ENCODE data around the gene RTN3.
"Not testable (repeated sequence)": the region's sequence is repeated elsewhere in the genome, so short reads cannot be mapped to it uniquely, and the experiment has no call there.

The RTN3 gene, protein sequence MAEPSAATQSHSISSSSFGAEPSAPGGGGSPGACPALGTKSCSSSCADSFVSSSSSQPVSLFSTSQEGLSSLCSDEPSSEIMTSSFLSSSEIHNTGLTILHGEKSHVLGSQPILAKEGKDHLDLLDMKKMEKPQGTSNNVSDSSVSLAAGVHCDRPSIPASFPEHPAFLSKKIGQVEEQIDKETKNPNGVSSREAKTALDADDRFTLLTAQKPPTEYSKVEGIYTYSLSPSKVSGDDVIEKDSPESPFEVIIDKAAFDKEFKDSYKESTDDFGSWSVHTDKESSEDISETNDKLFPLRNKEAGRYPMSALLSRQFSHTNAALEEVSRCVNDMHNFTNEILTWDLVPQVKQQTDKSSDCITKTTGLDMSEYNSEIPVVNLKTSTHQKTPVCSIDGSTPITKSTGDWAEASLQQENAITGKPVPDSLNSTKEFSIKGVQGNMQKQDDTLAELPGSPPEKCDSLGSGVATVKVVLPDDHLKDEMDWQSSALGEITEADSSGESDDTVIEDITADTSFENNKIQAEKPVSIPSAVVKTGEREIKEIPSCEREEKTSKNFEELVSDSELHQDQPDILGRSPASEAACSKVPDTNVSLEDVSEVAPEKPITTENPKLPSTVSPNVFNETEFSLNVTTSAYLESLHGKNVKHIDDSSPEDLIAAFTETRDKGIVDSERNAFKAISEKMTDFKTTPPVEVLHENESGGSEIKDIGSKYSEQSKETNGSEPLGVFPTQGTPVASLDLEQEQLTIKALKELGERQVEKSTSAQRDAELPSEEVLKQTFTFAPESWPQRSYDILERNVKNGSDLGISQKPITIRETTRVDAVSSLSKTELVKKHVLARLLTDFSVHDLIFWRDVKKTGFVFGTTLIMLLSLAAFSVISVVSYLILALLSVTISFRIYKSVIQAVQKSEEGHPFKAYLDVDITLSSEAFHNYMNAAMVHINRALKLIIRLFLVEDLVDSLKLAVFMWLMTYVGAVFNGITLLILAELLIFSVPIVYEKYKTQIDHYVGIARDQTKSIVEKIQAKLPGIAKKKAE
- total RNA-seq = 30.5 to 60.2 (median 46.3) reads per million in 9 experiments

GRCh38 chr11:63681321-63682065 is at the start of gene RTN3:
TSS of gene RTN3 (plus strand) at chr11:63681500. CDS start at chr11:63681637, 137 bp downstream.
- Mint-ChIP-seq H3K4me3 (peak within 1 kb of the TSS; percentile 85 to 88), H3K4me1 (ENCODE audit: low read depth in 2 of 2) (peaks cover 16 to 24% of the 10 kb centered on the region in 2 donors), H3K27me3 (no peaks in the 10 kb centered on the region), H3K36me3 (ENCODE audit: insufficient read depth) (peaks cover 11% of the 10 kb centered on the region), H3K9me3 (no peaks in the 10 kb centered on the region), H3K27ac (peak within 1 kb of the TSS; percentile 59 to 94)
- peak; percentile 90 for ATAC-seq (replicated peaks)
- peak; percentile 96 to 98 (median 97) for DNase-seq

- H3K27ac Mint-ChIP-seq = no peak overlapping the region
- peaks cover 6 to 12% of the 10 kb centered on the region in 2 donors for H3K4me1 Mint-ChIP-seq (ENCODE audit: low read depth in 2 of 2)
- ATAC-seq (replicated peaks) (peak; percentile 83), DNase-seq (peak; percentile 68 to 81 (median 70))
- no peak overlapping the region for H3K4me3 Mint-ChIP-seq
- no peaks in the 10 kb centered on the region for H3K27me3 Mint-ChIP-seq
- no peaks in the 10 kb centered on the region for H3K9me3 Mint-ChIP-seq
- H3K36me3 Mint-ChIP-seq (ENCODE audit: insufficient read depth) = peaks cover 70% of the 10 kb centered on the region
Observed at GRCh38 chr11:63635762-63636465, 45.4 kb upstream of the RTN3 start.

DNA sequence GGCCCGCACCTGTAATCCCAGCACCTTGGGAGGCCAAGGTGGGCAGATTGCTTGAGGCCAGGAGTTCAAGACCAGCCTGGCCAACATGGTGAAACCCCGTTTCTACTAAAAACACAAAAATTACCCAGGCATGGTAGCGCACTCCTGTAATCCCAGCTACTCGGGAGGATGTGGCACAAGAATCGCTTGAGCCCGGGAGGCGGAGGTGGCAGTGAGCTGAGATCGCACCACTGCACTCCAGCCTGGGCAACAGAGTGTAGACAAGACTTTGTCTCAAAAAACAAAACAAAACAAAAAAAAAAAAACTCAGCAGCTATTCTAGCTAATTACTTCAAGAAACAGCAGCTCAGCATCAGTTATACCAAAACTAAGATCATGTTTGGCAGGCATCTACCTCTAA is 42.9 kb upstream of the RTN3 start:
- not testable (repeated sequence) for H3K27ac Mint-ChIP-seq; DNase-seq; H3K4me3 Mint-ChIP-seq; H3K27me3 Mint-ChIP-seq; H3K9me3 Mint-ChIP-seq; ATAC-seq (replicated peaks)
- Mint-ChIP-seq H3K4me1 (ENCODE audit: low read depth in 2 of 2) (peaks cover 9 to 19% of the 10 kb centered on the region in 2 donors), H3K36me3 (ENCODE audit: insufficient read depth) (peaks cover 58% of the 10 kb centered on the region)

GRCh38 chr11:63639199-63639832 is 42.0 kb upstream of the RTN3 start:
- H3K36me3 Mint-ChIP-seq (ENCODE audit: insufficient read depth) = peaks cover 49% of the 10 kb centered on the region
- no peaks in the 10 kb centered on the region for H3K9me3 Mint-ChIP-seq
- H3K27me3 Mint-ChIP-seq = no peaks in the 10 kb centered on the region
- peaks cover 9 to 19% of the 10 kb centered on the region in 2 donors for H3K4me1 Mint-ChIP-seq (ENCODE audit: low read depth in 2 of 2)
- peak overlapping the region in 1 of 2 donors; percentile 83 for H3K27ac Mint-ChIP-seq
- ATAC-seq (replicated peaks) (no peak), DNase-seq (no peak)
- H3K4me3 Mint-ChIP-seq = no peak overlapping the region

GRCh38 chr11:63641727-63642126 is 39.6 kb upstream of the RTN3 start:
- Mint-ChIP-seq H3K9me3 (no peaks in the 10 kb centered on the region), H3K4me3 (no peak overlapping the region), H3K27me3 (no peaks in the 10 kb centered on the region), H3K27ac (peak overlapping the region; percentile 44 to 61), H3K36me3 (ENCODE audit: insufficient read depth) (peaks cover 46% of the 10 kb centered on the region), H3K4me1 (ENCODE audit: low read depth in 2 of 2) (peaks cover 7 to 15% of the 10 kb centered on the region in 2 donors)
- ATAC-seq (replicated peaks) (no peak), DNase-seq (no peak)

DNA sequence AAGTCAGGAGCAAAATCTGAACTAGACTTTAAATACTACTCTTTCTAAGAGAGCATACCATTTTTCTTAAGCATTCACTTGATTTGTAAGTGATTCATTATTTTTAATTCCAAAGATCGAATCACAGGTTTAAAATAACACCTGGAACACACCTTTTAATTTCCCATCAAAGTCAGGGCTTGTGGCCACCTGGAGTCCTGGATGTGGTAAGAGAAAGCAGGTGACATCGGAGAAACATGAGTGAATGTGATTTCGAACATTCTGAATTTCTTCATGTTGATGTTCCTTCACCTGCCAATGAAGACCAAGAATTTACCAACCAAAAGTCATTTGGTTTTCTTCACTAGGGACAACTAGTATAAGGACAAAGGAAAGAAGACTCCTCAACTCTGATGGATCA is 38.1 kb upstream of the RTN3 start:
- no peak overlapping the region for H3K27ac Mint-ChIP-seq

DNA sequence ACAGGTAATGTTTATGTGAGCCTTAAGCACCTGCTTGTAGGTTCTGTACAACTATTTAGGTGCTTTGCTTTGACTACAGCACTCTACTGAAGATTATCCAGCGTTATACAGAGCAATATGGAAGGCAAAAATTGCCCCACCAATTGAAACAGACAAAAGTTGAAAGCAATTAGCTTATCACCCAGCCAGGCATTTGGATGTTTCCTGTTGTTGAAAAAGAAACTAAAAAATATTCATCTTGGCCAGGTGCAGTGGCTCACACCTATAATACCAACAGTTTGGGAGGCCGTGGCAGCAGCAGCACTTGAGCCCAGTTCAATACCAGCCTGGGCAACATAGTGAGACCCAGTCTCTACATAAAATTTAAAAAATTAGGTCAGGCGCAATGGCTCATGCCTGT is 28.6 kb upstream of the RTN3 start:
- DNase-seq (no peak), ATAC-seq (replicated peaks) (no peak)
- no peaks in the 10 kb centered on the region for H3K27me3 Mint-ChIP-seq
- H3K27ac Mint-ChIP-seq = peak overlapping the region in 1 of 2 donors; percentile 73
- peaks cover 4% of the 10 kb centered on the region in 2 donors for H3K4me1 Mint-ChIP-seq (ENCODE audit: low read depth in 2 of 2)
- H3K36me3 Mint-ChIP-seq (ENCODE audit: insufficient read depth) = peaks cover 50% of the 10 kb centered on the region
- no peak overlapping the region for H3K4me3 Mint-ChIP-seq
- H3K9me3 Mint-ChIP-seq = no peaks in the 10 kb centered on the region

More for the DNA sequence above, 38.1 kb upstream of the RTN3 start:
- peaks cover 7 to 15% of the 10 kb centered on the region in 2 donors for H3K4me1 Mint-ChIP-seq (ENCODE audit: low read depth in 2 of 2)
- no peak for DNase-seq
- no peak for ATAC-seq (replicated peaks)
- no peak overlapping the region for H3K4me3 Mint-ChIP-seq
- H3K27me3 Mint-ChIP-seq = no peaks in the 10 kb centered on the region
- peaks cover 52% of the 10 kb centered on the region for H3K36me3 Mint-ChIP-seq (ENCODE audit: insufficient read depth)
- no peaks in the 10 kb centered on the region for H3K9me3 Mint-ChIP-seq

DNA sequence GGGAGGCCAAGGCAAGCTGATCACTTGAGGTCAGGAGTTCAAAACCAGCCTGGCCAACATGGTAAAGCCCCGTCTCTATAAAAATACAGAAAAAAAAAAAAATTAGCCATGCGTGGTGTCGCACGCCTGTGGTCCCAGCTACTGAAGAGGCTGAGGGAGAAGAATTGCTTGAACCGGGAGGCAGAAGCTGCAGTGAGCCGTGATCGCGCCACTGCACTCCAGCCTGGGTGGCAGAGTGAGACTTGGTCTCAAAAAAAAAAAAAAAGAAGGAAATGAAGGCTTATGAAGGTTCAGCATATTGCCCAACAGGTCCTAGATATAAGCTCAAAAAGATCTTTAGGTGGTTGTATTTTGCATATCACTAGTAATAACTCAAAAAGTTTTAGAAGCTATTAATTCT is 20.3 kb upstream of the RTN3 start:
- Mint-ChIP-seq H3K27me3 (no peaks in the 10 kb centered on the region), H3K4me1 (ENCODE audit: low read depth in 2 of 2) (peaks cover 16 to 25% of the 10 kb centered on the region in 2 donors), H3K36me3 (ENCODE audit: insufficient read depth) (peaks cover 21% of the 10 kb centered on the region), H3K4me3 (no peak overlapping the region), H3K27ac (peak overlapping the region; percentile 9 to 33), H3K9me3 (no peaks in the 10 kb centered on the region)
- DNase-seq = no peak
- ATAC-seq (replicated peaks) = no peak

DNA sequence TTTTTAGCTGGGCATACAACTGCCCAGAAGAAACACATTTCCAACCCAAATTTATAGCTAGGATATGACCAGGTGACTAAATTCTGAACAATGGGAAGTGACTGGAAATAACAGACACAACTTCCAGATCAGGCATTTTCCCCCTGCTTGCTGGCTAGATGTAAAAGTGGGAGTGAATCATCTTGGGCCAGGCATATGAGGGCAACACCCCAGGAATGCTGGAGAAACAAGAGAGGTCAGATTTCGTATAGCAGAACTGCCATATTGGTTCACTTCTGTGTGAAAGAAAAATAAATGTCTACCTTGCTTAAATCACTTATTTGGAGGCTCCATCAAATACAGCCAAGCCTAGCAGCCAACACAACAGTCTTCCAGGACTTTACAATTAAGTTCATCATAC is 17.5 kb upstream of the RTN3 start:
- Mint-ChIP-seq H3K4me1 (ENCODE audit: low read depth in 2 of 2) (peaks cover 20 to 31% of the 10 kb centered on the region in 2 donors), H3K27me3 (no peaks in the 10 kb centered on the region), H3K4me3 (no peak overlapping the region), H3K9me3 (no peaks in the 10 kb centered on the region), H3K36me3 (ENCODE audit: insufficient read depth) (no peaks in the 10 kb centered on the region), H3K27ac (peak overlapping the region in 1 of 2 donors; percentile 52)
- DNase-seq (no peak), ATAC-seq (replicated peaks) (no peak)

GRCh38 chr11:63666874-63667273 is 14.4 kb upstream of the RTN3 start:
- no peak for DNase-seq
- no peaks in the 10 kb centered on the region for H3K9me3 Mint-ChIP-seq
- peaks cover 3% of the 10 kb centered on the region for H3K36me3 Mint-ChIP-seq (ENCODE audit: insufficient read depth)
- no peak overlapping the region for H3K27ac Mint-ChIP-seq
- no peak for ATAC-seq (replicated peaks)
- H3K4me1 Mint-ChIP-seq (ENCODE audit: low read depth in 2 of 2) = peaks cover 25 to 30% of the 10 kb centered on the region in 2 donors
- no peak overlapping the region for H3K4me3 Mint-ChIP-seq
- no peaks in the 10 kb centered on the region for H3K27me3 Mint-ChIP-seq

GRCh38 chr11:63667995-63668795 is 13.1 kb upstream of the RTN3 start:
- Mint-ChIP-seq H3K27me3 (no peaks in the 10 kb centered on the region), H3K27ac (no peak overlapping the region), H3K36me3 (ENCODE audit: insufficient read depth) (peaks cover 3% of the 10 kb centered on the region), H3K9me3 (no peaks in the 10 kb centered on the region), H3K4me3 (no peak overlapping the region), H3K4me1 (ENCODE audit: low read depth in 2 of 2) (peaks cover 23 to 30% of the 10 kb centered on the region in 2 donors)
- ATAC-seq (replicated peaks) (no peak), DNase-seq (no peak)
